Measurements from ENCODE around the gene ABCA4.

The ABCA4 gene

DNA sequence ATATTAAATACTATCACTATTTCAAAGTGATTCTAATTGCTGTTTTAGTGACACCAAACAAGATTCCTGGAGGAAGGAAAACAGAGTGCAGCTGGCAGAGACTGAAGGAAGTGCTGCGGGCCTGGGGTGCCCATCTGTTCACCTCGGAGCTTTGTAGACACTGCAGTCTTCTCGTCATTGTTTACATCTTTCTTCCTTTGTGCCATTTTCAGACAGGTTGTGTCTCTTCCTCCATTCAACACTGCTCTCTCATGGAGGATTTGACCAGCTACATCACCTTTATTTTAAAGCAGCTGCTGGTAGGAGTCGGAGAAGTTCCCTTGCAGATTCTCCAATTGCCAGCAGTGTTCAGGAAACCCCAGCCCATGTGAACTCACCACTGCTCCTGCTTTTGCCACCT, 37.3 kb downstream of the ABCA4 start:
- DNase-seq (ENCODE audit: low read depth), result no peak

DNA sequence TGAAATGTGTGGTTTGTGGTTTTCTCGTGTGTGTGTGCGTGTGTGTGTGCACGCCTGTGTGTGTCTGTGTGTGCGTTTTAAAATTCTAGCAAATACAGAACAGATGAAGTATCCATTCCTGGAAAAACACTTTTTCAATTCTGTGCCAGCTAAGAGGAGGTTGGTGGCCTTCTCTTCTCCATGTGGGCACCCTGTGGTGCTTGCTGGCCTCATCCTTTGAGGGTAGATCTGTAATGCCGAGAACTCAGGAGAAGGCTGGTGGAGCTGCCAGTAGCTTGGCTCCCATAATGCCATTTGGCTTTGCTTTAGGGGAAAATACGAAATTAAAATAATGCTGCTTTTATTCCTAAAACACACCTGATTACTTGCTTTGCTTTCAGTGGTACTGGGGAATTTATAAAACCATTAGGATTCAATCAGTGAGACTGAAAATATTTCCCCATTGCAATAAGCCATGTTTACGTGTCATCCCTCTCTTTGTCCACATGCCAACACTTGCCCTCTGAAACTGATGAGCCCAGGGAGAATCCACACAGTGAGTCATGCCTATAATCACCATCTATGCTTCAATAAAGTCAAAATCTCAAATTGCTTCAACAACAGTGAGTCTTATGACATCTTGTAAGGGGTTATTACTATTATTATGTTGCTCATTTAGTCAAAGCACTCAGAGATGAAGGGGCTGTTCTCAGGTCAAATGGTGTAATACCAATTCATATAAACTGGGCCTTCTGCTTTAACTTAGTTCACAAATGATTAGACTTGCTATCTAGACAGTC, 39.2 kb downstream of the ABCA4 start:
- no peak for DNase-seq (ENCODE audit: low read depth)

DNA sequence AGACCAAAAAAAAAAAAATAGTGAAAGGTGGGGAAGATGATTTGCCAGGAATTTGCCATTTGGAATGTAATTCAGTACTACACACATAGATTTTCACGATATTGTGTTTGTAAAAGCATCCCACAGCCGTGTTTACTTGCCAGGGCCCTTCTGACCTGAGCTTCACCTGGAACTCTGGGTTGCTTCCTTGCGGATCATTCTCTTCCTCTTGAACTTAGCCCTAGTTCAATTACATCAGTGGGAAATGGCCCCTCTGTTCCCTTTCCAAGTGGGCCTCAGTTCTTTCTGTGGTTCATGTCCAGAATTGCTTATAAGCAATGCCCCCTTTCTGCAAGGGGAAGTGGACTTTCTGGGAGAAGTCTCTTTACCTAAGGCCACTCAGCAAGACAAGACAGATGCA, 41.0 kb downstream of the ABCA4 start:
- no peak for DNase-seq (ENCODE audit: low read depth)

DNA sequence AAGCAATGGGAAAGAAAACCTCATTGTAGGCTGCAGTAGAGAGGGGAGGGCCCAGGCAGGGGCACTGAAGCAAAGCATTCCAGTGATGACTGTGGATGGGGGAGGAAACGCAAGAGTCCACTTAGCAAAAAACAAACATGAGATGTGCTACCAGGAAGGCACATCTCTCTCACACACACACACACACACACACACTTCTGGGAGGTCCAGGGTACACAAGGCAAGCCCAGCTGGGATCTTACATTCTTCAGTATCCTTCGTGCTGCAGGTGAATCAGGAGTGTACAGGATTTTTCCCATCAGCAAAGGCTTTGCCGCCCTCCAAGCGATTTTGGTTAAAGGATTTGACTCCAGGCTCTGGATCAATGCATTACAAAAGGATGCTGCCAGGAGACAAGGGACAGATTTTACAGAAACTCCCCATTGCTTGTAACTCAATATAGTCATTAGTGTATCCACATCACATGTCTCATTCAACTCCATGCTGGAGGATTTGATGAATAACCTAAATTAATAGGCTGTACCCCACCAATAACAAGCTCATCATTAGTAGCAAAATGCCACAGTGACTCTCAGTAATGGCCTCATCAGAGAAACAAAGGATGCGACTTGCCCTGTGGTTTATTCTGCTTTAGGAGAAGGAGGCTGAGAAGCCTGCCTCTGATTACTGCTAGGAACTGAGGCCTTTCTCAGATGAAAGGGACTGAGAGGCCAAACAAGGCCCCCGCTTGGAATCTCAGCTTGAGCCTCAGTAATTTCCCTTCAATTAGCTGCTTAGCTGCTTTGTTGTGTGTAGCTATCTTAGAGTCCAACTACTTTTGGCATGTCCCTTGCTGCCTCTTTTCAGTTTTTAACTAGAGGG, 41.6 kb downstream of the ABCA4 start:
- DNase-seq (ENCODE audit: low read depth), result no peak

DNA sequence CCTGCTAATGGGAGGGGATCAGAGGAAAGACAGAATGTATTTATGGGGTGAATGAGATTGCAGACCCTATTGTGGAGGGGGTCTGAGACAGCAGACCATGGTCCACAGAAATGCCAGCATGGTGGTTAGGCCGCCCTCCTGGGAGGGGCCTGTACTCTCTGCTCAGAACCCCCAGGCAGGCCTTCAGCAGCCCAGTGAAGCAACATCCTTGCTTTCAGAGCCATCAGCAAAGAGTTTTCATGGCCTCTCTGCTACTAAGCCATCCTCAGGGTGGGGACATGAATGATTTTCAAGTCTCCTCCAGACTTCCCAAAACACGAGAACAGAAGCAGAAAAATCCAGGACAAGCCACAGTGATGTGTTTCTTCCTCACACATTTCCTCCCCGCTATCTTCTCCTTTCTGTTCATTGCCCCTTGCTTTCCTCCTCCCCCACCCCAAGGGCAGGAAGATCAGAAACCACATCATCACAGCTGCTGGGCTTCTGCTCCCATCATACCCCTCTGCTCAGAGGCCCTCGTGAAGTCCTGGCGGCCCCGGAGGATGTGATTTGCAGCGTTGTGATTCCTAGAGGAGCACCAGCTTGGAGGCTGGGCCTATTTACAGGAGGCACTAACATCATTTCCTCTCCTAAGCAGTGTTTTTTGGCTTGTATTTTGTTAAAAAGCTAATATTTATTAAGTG, 48.0 kb downstream of the ABCA4 start:
- DNase-seq (ENCODE audit: low read depth), result no peak

DNA sequence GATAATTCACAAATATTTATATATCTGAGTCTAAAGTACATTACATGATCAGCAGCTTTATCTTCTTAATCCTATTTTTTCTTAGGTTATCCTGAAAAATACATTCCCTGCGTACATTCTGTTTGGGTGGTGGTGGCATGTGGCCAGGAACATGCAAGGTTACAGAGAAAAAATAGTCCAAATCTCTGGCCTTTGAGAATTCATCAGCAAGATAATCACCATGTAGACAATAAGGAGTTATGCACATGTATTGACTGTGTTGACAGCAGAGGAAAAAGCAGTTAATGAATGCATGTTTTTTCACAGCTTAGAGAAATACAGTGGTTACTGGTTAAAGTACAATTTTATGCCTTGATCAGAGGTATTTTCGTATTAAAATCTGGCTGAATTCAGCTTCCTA, 49.0 kb downstream of the ABCA4 start:
- DNase-seq (ENCODE audit: low read depth), result no peak

DNA sequence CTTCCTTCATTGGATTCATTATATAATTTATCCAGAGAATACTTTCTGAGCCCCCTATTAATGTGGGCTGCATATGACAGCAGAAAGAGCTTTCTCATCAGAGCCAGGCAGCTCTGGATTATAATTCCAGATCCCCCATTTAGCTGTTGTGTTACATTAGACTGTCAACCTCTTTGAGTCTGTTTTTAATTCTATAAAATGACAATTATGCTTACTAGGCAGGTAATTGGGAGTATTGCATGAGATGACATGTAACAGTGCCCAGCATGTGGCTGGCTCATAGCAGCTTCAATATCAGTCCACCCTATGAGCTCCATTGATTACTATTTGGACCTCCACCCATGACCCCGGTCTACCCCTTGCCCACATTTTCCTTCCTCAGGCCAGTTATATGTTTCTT, 49.6 kb downstream of the ABCA4 start:
- no peak for DNase-seq (ENCODE audit: low read depth)

DNA sequence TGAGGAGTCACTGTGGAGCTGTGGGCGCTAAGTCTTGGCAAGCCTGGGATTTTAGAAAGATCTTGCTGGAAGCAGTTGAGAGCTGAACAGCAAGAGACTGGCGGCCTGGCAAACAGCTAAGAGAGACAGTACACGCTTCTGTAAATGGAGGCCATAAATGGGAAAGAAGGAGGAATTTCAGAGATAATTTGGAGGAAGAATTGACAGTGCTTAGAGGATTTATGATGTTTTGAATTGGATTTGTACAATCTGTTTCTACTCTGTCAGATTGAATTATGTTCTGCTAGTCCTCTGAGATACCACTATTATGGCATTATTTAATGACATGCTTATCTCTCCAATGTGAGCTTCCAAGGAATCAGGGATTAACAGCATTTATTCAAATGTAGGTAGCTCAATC, 50.1 kb downstream of the ABCA4 start:
- DNase-seq (ENCODE audit: low read depth), result no peak

DNA sequence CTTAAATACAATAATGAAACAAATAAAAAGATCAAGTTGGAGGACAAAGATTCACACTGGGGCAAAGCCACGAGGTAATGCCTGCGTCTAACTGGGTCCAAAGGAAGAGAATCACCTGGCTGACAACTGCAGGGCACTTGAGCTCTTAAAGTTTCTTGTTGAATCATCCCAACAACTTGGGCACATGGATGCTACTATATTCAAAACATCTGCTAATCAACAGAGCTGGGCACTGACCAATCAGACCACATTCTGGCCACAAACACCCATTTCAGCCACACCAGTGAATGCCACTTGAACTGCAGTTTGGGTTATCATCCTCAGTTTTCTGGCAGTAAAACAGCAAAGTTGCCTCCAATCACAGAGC, 51.0 kb downstream of the ABCA4 start:
- no peak for DNase-seq (ENCODE audit: low read depth)

DNA sequence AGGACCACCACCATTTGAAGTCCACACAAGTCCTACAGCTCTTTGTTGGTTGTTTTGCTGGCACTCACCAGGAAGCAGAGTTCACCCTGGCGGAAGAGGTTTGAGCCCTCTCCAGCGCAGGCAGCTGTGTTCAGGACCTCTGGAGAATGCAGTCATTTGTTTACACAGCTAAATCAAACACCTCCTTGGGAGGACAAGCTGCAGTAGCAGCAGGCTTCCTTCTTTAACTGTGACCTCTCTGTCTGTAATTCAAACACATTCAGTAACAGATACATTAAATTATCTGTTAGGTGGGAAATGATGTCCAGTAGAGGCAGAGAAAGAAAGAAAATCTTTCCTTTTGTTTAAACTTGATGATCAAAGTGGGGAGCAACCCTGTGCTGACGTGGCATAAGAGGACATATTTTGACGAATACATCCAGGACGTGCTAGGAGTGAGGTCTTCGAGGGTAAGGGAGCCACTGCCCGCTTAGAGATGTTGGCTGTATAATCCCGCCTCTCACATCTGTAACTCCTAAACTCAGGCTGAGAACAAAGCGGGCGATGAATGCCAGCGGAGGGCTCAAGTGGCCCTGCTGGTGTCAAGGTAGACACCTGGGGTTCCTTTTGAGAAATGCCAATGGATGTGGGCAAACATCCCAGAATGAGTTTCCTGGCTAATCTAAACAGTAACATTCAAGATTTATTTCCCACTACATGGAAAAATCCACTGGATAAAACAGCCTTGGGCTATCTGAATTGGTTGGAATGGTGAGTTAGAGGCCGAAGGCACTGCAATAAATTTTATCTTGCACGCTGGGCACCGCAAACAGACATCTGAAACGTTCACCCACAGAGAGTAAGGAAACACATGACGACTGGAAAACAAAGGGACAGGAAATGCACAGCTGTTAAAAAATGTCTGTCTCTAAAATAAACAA, 51.7 kb downstream of the ABCA4 start:
- DNase-seq (ENCODE audit: low read depth), result no peak

DNA sequence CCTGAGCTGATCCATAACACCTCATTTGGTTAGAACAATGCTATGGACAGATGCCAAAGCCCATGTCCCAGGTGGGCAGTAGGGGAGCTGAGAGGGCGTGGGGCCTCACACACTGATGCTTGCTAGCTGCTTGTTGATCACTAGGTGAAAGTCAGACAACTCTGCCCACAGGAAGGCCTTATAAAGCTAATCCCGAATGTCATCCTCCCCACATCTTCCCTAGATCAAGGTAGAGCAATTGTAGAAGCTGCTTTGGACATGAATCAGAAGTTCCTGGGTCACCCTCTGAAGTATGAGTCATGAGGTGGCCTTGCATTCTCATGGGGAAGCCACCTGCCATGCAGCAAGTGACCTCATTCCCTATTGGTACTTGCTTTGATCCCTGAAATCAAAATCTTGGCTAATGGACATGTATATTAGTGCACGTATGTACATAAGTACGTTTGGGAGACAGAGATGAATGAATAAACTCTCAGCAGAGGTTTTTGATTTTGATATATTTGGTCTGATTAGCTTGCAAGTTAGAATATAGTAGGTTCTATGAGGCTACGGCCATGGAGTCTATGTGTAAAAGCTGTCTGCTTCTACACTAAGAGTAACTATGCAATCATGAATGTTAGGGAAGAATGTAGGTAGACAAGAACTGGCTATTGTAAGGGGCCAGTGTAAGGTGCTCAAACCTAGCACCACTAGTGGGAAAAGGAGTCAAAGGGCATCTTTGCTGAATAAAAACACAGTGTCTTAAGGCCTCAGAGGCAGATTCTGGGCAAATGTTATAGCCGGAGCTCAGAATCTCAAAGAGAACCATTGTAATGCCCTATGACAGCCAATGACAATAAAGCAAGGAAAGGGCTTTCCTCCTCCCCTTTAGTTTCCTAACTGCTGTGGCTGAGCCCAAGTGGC, 52.6 kb downstream of the ABCA4 start:
- no peak for DNase-seq (ENCODE audit: low read depth)

DNA sequence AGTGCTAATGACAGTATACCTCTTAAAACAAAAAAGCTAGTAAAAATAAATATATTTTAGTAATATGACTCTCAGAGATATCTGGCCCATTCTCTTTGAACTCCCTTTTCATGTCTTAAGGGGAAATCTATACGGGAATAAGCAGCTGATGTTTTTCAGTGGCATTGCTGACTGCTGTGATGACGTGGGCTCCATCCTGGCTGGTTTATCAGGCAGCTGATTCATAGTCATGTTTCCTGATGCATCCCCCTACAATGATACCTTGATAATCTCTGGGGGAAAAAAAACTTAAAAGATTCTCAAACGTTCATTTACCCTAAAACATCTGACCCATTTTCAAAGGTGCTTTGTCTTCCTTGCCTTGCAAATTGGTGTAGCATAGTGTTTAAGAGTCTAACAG, 53.8 kb downstream of the ABCA4 start:
- DNase-seq (ENCODE audit: low read depth), result no peak

DNA sequence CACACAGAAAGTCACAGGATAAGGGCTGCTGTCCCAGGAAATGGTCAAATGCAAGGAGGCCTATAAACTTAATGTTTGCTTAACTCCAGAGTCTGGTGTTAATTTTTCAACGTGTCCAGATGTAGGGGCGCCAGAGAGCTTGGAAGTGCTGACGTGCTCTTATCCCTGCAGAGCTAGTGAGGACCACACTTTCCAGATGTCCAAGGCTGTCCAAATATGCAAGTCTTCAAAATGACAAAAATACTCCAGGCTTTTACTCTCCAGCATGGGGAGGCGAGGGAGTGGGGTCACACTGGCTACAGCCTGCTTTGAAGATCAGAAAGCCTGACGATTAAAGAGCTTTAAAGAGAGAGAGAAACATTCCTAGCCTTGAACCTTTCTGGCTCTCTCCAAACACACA, 57.6 kb downstream of the ABCA4 start:
- no peak for DNase-seq (ENCODE audit: low read depth)

DNA sequence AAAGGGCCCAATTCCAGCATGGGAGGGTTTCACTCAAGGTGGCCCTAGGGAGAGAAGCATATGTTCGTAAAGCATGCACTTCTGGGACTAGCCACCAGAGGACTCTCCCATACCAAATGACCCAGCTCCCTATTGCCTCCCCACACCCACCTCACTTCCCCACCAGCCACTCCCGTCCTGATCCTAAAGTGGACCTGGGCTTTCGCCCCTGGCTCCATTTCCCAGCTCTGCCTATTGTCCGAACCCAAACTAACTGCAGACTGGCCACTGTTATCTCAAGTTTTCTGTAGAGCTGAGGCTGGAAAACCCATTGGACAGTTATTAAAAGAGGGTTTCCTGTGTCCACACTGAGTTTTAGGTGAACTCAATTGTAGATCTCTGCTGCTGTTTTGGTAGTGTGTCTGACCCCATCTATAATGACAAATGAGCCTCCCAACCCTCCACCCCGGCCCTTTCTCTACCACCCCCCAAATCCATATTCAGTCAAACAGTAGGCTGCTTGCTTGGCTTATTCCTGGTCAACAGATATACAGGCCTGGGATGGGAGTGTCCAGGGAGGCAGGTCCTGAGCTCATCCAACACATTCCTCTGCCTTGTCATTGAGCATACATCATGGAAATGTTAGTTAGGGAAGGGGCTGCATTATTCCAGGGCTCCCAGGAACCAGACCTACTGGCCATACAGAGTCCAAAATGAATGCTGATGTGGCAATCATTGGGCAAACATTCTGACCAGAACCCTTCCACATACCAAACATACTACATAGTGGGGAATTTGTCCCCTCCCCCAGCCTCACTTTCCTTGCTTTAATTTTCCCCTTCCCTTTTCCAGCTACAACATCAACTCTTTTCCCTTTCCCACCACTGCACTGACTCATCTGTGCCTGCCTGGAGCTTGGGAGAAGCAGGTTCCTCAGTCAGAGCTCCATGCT, 59.2 kb downstream of the ABCA4 start:
- no peak for DNase-seq (ENCODE audit: low read depth)

DNA sequence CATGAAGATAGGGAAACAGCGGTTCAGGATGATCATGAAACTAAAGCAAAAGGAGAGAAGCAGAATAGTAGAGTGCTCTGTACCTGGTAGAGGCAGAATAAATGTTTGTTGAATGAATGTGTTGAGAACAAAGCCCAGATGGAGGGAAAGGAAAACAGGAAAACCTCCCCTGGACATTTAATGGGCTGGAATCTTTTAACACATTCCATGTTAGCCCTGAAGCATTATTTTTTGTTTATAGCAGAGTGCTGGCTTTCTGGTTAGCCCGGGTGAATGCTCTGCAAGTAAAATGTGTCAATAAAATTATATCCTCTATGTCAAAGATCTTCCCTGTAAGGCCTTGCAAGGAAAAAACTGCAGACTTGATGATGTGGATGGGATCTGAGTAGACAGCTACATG, 60.2 kb downstream of the ABCA4 start:
- DNase-seq (ENCODE audit: low read depth), result no peak

DNA sequence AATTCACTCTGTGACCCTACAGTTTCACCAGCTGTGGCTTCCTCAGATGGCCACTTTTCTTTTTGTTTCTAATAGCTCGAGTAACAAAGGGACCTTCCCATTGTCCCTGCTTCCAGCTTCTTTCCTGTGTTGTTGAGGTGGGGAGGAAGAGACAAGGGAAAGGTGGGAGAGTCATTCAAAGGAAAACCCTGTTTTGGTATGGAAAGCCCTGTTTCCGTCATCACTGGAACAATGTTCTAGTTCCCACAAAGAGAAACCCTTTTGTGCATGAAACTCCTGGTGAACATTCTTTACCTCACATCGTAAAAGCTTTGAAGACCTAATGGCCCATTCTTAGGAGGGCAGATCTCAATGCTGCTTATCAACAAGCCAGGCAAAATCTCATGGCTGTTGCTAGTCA, 62.2 kb downstream of the ABCA4 start:
- no peak for DNase-seq (ENCODE audit: low read depth)

DNA sequence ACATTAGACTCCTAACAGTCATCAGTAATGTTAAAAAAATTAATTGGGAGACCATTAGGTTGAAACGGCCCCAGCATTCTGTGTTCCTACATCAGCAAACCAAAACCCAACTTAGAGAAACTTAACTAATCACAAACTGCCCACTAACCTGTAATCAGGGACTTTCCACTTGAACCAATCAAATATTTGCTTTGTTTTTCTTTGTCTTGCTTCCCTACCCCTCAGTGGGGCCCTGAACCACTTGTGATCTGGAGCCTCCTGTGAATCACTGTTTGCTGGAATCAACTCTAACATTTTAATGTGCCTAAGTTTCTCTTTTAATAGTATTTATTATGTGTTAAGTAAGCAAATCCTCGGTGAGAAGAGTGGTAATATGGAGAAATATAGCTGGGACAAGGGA, 64.0 kb downstream of the ABCA4 start:
- DNase-seq (ENCODE audit: low read depth), result no peak

DNA sequence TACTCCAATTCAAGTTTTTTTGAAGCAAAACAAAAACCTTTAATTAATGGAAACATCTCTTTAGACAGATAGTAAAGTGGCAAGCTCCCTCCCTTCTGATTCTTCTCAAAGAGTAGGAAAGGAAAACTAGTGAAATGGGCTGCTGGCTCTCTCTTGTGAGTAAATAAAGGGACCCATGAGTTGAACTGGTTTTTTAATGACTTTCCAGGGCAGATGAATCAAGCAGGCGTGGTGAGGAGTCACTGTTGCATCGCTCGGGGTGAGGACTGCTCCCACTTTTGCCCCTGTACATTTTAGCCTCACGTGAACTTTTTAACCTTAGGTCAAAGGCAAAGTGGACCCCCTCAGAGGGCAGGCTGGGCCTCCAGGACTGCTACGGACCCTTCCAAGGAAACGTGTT, 64.8 kb downstream of the ABCA4 start:
- no peak for DNase-seq (ENCODE audit: low read depth)

DNA sequence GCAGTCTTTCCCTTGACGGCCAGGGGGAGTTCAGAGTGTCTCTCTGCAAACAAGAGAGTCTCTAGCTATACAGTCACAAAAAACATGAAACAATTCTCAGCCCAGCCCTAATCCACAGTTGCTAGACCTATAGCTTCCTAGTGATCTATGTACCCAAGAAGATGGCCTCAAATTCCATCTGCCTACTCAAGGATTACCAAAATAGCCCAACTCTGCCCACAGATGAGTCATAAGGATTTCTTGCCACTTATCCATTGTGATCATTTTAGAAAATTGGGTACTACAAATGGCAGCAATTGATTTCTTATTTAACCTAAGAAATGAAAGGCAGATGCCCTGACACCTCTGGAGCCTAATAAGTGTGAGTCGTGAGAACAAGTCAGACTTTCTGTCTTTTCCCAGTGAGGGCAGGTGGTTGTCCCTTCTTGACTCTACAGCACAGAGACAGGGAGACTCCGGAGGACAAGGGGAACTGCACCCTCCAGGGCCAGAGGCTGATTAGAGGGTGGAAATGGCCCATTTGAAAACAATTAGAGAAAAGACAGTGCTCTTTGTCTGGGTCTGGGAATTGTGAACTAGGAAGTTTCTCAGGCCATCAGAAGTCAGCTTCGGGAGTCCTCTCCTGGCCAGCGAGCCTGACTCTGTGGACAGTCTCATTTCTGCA, 65.4 kb downstream of the ABCA4 start:
- no peak for DNase-seq (ENCODE audit: low read depth)
